HUES48 (cell line): ENCODE results near the gene APOA1.

ENCODE experiments used
- H3K27ac ChIP-seq: one replicate; pipeline ENCODE4 v1.7.0; 2013; ENCODE audit warnings: low read depth, low read length, inconsistent platforms
- H3K27me3 ChIP-seq: 2 replicates; pipeline ENCODE4 v1.6.1; 2013; ENCODE audit warnings: mild to moderate bottlenecking, low read length; ENCODE audit not compliant: control insufficient read depth, insufficient read depth
- H3K36me3 ChIP-seq: 2 replicates; pipeline ENCODE4 v1.6.1; 2013; ENCODE audit warnings: low read length; ENCODE audit not compliant: control insufficient read depth, insufficient read depth
- H3K4me1 ChIP-seq: 2 replicates; pipeline ENCODE4 v1.6.1; 2013; ENCODE audit warnings: mild to moderate bottlenecking, low read length; ENCODE audit not compliant: control insufficient read depth, insufficient read depth
- H3K4me3 ChIP-seq: 2 replicates; pipeline ENCODE4 v1.5.1; 2013; ENCODE audit warnings: mild to moderate bottlenecking, low read depth, low read length
- H3K9ac ChIP-seq: 2 replicates; pipeline ENCODE4 v1.6.1; 2013; ENCODE audit warnings: mild to moderate bottlenecking, low read depth, low read length, moderate library complexity
- H3K9me3 ChIP-seq: 2 replicates; pipeline ENCODE4 v1.6.1; 2013; ENCODE audit warnings: low read length; ENCODE audit not compliant: control insufficient read depth, insufficient read depth

Gene APOA1

GRCh38 chr11:116787436-116787785 lies 50.0 kb downstream of the APOA1 start:
- H3K27ac ChIP-seq, result peak overlapping the region; percentile 23

GRCh38 chr11:116786966-116787365 lies 50.5 kb downstream of the APOA1 start:
- peaks cover 50% of the 10 kb centered on the region for H3K36me3 ChIP-seq
- H3K9me3 ChIP-seq, result no peaks in the 10 kb centered on the region
- H3K4me1 ChIP-seq, result peaks cover 2% of the 10 kb centered on the region; the same call in 1 of the 2 replicates
- peaks cover 16% of the 10 kb centered on the region for H3K27me3 ChIP-seq
- H3K9ac ChIP-seq, result peak overlapping the region; percentile 21
- no peak overlapping the region for H3K27ac ChIP-seq
- H3K4me3 ChIP-seq, result peak overlapping the region; percentile 90

More at GRCh38 chr11:116787436-116787785, 50.0 kb downstream of the APOA1 start:
- no peaks in the 10 kb centered on the region for H3K9me3 ChIP-seq
- peaks cover 45% of the 10 kb centered on the region for H3K36me3 ChIP-seq
- H3K4me3 ChIP-seq, result peak overlapping the region; percentile 90
- H3K4me1 ChIP-seq, result peaks cover 2% of the 10 kb centered on the region; the same call in 1 of the 2 replicates
- peak overlapping the region; percentile 21 for H3K9ac ChIP-seq
- peaks cover 16% of the 10 kb centered on the region for H3K27me3 ChIP-seq

- H3K9ac ChIP-seq, result no peak overlapping the region
- peaks cover 54% of the 10 kb centered on the region for H3K36me3 ChIP-seq
- H3K9me3 ChIP-seq, result no peaks in the 10 kb centered on the region
- H3K27ac ChIP-seq, result no peak overlapping the region
- peaks cover 16% of the 10 kb centered on the region for H3K27me3 ChIP-seq
- peak overlapping the region; percentile 90; the same call in 1 of the 2 replicates for H3K4me3 ChIP-seq
- peaks cover under 1% of the 10 kb centered on the region; the same call in 1 of the 2 replicates for H3K4me1 ChIP-seq
These were observed 51.1 kb downstream of the APOA1 start for GRCh38 chr11:116786326-116786725.
